Liver (tissue), 3 donors: ENCODE results near the gene USP5.

Source experiments
- CTCF ChIP-seq: fragments of 150-350 bp; IDR thresholded peaks from 2 replicates; pipeline ENCODE4 v1.5.1; 2017; ENCODE audit warnings: improper control_type of control experiment, low read depth, low read length; ENCODE audit not compliant: missing input control
- HNF4A ChIP-seq, 2 donors: conservative IDR thresholded peaks; 2 replicates each; pipeline ENCODE4 v1.6.1; 2016; ENCODE audit warnings: antibody characterized with exemption in 2 of 2, mild to moderate bottlenecking in 2 of 2
- MAX ChIP-seq: IDR thresholded peaks from 2 replicates; pipeline ENCODE4 v1.6.1; 2016; ENCODE audit warnings: antibody characterized with exemption
- TAF1 ChIP-seq: conservative IDR thresholded peaks from 2 replicates; pipeline ENCODE4 v1.6.1; 2016; ENCODE audit warnings: antibody characterized with exemption, mild to moderate bottlenecking
- donor health status: healthy.
- donor health status: healthy.

- TF ChIP-seq CTCF (no peak), TAF1 (no peak), MAX (no peak), HNF4A (conservative IDR thresholded peaks at IDR 0.05) (no peak)
Observed at GRCh38 chr12:6810758-6811157, 41.2 kb upstream of the USP5 start.
